ENCODE data around the gene MT4.

MT4 gene

DNA sequence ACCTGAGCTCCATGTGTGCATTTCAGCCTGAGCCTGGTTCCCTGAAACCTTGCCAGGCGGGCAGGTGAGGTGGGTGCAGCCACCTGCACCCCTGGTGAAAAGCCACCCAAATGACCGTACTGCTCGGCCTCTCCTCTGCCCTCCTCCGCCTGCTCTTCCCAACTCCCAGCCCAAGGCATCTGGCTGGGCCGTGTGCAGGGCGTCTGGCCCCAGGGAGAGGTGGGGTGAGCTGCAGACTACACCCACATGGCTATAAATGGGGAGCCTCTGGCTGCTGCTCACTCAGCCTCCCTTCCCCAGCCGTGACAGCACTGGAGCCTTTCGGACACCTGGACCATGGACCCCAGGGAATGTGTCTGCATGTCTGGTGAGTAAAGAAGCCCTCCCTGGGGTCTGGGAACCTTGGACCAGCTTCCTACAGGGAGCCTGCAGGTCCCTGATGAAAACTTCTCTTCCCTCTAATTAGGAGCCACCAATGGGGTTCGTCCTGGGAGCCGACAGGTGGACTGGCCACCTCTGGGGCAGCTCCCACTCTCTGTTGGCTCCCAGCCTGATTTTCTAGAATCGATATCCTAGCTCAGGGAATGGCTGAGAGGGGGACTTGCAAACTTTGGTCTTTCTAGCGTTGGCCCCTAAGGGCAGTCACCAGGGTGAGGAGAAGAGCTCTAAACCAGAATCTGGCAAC is at the start of gene MT4:
Gene MT4, plus strand, starts transcription at position 281 of the 685 bp plus-strand sequence. Its CDS starts 56 bp downstream, at position 337.
- DNase-seq (ENCODE audit: low spot score) (no peak), FAIRE-seq (no peak)

DNA sequence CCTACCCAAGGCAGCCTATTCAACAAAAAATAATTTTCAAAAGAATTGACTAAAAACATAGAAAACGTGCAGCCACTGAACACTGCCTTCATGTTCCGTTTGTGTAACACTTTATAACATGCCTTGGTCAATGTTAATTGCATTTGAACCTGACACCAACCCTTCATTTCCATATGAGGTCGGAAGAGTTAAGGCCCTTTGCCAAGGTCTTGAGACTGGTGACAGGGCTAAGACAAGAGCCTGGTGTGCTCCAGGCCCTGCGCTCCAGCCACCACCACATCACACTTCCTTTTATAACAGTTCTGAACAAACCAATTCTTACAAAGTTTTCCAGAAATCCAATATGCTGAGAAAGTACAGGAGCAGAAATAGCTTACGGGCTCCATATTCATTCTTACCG is 49.2 kb upstream of the MT4 start:
- DNase-seq (ENCODE audit: low spot score): no peak
- FAIRE-seq: no peak

DNA sequence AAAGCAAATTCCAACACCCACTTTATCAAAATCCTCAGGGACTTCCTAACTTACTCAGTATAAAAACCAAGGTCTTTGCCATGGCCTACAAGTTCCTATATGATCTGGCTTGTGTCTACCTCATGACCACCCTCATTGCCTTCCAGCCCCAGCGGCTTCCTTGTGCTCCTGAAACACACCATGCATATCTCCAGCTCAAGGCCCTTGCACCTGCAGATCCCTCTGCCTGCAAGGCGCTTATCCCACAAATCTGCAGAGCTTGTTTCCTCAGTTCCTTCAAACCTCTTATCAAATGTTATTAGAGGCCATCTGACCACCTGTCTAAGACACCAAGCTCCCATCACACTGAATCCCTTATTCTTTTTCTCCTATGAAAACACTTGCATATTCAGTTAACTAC is 47.7 kb upstream of the MT4 start:
- no peak for FAIRE-seq

DNA sequence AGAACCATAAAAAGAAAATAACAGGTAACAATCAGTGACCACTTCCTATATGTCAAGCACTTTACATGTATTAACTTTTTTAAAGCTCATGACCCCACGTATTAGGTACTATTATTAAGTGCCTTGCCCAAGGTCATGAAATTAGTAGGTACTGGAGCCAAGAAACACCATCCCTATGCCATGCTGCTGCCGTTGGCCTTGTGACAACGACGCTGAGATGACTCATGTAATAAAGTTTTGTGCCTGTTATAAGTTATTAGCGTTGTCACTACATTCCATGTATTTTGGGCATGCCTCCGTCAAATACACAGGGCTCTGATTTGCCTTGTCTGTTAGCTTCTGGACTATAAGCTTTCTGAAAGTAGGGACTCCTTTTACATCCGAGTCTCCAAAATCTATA is 46.4 kb upstream of the MT4 start:
- DNase-seq (ENCODE audit: low spot score) (no peak), FAIRE-seq (no peak)

More for the DNA sequence above, 47.7 kb upstream of the MT4 start:
- no peak for DNase-seq (ENCODE audit: low spot score)

DNA sequence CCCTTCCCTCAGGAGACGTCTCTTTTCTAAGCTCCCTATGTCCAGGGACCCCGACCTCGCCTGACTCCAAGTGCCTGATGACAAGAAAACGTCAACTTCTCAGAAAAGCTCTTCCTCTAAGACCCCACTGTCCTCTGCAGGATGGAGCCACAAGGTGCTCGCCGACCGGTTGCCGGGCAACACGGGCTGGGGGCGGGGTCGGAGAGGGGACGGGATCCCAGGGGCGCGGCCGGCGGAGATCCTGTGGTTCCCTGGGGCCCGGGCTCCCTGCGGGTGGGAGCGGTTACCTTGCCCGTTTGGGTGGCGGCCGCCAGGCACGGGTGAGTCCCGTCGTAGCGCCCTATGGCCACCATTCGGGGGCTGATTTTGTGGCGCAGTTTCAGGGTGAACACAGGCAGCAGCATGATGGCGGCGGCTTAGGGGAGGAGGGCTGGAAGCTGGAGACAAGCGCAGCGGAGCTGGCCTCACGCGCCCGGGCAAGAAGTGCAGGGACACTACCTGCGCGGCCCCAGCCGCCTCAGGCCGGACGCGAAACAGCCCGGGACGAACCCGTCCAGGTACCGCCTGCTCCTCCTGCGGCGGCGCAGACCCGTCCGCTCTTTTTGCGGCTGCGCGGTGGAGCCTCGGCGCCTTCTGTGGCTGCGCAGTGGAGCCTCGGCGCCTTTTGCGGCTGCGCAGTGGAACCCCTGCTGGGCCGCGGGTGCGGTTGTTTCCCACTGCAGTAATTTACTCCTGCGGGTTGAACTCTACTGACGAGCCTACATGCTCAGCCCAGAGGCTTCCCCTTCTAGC is 45.2 kb upstream of the MT4 start, which contains the start of gene BBS2:
Gene BBS2, minus strand, starts transcription at position 566 of the 792 bp plus-strand sequence. Its CDS starts 162 bp downstream, at position 404.
- FAIRE-seq (no peak), DNase-seq (ENCODE audit: low spot score) (peak; percentile 93)

DNA sequence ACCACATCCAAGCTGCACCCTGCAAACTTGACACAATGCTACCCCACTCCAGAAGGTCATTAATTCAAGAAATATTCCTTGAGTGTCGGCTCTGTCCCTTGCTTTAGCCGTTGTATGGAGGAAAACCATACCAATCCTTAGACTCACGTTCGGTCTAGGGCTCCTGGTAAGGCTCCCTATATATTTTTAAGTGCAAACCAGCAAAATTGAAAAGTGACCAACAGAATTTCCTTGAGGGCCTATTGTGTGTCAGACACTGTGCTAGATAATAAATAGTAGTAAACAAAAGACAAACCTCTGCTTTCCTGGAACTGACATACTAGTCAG is 44.7 kb upstream of the MT4 start:
- DNase-seq (ENCODE audit: low spot score) (no peak), FAIRE-seq (no peak)

DNA sequence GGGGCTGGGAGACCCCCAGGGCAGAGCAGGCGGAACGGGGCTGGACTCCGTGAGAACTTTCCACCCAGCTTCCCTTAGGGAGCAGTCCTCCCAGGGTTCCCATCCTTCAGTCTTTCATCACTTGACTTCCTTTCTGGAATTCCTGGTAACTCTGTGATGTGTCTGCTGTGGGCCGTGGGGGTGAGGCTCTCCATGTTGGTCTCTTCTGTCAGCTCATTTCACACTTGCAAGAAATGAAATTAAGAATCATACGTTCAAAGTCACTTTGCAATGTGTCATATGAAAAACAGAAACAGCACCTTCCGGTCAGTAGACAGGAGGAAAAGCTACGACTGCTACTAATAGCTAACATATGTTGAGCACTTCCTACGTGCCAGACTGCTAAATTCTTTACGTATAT is 39.6 kb upstream of the MT4 start:
- no peak for DNase-seq (ENCODE audit: low spot score)
- no peak for FAIRE-seq

DNA sequence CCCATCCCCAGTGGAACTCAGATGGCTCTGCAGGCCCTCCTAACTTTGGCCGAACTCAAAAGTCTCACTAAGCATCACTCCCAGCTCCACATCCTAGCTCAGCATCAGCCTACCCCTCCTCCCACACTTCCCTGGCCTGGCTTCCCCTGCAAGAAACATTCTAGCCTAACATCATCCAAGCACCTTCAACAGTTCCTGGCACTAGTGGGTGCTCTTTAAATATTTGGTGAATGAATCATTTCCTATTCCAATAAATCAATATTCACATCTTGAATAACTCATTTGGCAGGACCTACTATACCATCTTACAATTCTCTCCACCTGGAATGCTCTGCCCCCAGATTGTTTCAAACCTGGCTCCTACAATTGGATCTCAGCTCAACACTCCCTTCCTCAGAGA is 34.0 kb upstream of the MT4 start:
- peak; percentile 72 for FAIRE-seq
- DNase-seq (ENCODE audit: low spot score): peak; percentile 44

DNA sequence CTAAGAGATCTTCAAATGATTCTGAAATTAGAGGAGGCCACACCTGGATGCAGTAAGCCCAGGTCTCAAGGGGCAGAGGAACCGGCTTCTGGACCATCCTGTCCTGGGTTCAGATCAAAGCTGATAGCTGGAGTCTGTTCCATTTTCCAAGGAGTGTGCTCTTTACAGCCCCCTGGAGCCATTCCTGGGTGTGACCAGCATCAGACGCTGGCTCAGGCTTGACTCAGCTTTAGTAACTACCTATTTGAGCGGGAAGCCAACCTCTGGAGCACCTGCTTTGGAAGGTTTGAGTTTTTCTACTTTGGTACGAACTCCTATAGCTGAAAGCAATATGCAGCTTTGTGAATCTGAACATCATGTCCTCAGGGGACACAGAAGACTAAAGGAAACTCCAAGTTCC is 32.2 kb upstream of the MT4 start:
- FAIRE-seq: no peak
- no peak for DNase-seq (ENCODE audit: low spot score)

DNA sequence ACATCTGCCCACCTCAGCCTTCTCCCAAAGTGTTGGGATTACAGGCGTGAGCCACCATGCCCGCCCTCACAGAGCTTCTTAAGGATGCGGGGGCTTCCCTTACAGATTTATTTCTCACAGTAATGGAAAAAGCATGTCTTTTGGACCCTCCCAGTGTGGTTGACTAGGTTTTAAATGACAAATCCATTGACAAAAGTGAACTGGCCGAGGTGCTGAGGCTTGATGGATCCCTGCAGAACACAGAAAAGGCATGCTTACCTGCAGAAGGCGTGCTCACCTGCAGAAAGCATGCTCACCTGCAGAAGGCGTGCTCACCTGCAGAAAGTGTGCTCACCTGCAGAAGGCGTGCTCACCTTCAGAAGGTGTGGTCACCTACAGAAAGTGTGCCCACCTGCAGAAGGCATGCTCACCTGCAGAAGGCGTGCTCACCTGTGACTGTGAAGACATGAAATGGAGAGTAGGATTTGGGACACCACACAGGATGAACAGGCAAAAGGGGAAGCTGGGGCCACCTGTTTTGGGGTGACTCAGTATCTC is 30.0 kb upstream of the MT4 start:
- DNase-seq (ENCODE audit: low spot score) (no peak), FAIRE-seq (no peak)

DNA sequence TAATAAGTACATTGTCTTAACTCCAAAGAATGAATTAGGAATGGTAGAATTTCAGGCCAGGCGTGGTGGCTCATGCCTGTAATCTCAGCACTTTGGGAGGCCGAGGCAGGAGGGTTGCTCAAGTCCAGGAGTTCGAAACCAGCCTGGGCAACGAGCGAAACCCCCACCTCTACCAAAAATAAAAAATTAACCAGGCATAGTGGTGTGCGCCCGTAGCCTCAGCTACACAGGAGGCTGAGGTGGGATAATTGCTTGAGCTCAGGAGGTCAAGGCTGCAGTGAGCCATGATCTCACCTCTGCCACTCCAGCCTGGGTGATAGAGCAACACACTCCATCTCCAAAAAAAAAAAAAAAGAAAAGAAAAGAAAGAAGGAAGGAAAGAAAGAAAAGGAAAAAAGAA is 26.5 kb upstream of the MT4 start:
- DNase-seq (ENCODE audit: low spot score) (no peak), FAIRE-seq (no peak)

DNA sequence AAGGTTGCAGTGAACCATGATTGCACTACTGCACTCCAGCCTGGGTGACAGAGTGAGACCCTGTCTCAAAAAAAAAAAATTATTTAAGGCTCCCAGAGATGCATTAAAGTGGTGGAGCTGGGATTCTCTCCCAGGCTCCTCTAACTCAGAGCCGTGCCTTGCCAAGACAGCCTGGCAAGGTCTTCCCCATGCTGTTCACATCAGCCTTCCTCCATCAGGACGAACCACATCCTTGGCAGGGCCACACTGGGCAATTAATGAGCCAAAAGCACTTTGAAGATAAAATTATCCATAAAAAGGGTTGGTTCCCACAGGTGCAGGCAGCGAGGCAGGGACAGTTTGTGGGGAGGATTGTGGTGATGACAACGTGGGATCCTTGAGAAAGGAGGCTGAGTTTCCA is 25.2 kb upstream of the MT4 start:
- FAIRE-seq: no peak
- no peak for DNase-seq (ENCODE audit: low spot score)

DNA sequence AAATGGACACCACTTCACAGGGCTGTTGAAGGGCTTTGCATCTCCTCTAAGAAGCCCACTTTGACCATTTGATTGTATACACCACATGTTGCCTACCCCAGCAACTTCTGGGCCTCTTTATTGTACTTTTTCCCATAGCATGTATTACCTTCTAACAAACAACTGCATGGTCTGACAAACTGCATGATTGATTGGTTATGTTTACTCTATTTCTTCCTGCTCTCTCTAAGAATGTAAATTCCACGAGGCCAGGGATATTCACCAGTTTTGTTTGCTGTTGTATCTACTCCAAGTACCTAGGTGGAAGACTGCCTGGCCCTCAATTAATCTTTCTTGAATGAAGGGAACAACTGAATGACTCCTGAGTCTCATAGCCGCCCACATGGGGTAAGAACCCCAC is 22.8 kb upstream of the MT4 start:
- DNase-seq (ENCODE audit: low spot score) (no peak), FAIRE-seq (no peak)

DNA sequence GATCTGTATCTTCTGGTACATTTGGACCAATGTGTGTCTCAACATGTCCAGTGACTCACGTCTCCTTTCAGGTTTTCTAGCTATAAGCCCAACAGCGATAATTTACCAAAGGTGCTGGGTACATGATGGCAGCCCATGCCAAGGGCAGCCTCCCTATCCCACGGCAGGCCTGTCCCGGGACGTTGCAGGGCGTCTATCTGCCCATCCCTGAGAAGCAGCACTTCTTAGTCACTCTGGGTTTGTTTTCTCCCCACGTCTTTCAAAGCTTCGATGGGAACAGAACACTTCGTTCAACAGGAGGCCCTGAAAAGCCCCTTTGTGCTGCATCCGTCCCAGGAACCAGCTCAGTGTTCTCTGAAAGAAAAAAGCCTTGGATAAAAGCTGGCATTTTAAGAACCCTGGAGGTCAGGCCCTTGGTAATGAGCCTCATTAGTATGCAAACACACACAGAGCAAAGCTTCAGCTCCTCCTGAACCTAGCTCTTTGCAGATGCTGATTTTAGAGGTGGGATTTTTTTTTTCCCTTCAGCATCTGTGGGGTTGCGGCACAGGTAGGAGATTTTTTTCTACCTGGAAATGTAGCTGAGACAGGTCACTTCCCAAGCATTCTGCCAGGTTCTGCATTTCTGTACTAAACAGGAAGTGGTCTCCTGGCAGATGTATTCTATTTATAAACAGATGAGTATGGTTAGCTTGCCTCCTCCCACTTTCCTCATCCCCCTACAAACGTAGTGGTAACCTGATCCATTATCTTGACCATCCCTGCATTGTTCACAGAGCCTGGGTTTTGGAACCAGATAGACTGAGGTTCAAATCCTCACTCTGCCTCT is 17.5 kb upstream of the MT4 start:
- FAIRE-seq: peak; percentile 79
- DNase-seq (ENCODE audit: low spot score): peak; percentile 83

DNA sequence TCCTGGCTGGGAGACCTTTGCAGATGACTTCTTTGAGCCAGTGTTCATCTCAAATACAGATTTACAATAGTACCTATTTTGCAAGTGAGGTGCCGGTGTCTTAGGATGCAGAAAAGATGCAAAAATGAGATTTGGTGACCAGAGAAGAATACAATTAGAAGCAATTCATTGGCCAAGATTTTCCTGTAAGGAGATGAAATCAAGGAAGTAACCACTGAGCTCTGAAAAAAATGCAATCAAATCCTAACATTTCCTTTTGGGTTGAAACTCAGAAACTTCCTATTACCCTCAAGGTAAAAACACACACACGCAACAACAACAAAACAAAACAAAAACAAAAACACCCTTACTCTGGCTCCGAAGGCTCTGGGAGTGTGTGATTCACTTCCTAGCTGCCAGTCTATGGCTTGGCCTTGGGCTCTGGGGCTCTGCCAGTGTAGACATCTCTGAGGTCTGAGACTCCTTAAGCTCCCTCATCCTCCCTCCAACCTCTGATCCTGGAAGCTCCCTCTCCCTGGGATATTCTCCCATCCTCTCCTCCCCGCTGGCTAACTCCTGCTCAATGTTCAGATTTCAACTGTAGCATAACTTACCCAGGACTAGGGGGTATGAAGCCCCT is 16.8 kb upstream of the MT4 start:
- DNase-seq (ENCODE audit: low spot score) (no peak), FAIRE-seq (no peak)

DNA sequence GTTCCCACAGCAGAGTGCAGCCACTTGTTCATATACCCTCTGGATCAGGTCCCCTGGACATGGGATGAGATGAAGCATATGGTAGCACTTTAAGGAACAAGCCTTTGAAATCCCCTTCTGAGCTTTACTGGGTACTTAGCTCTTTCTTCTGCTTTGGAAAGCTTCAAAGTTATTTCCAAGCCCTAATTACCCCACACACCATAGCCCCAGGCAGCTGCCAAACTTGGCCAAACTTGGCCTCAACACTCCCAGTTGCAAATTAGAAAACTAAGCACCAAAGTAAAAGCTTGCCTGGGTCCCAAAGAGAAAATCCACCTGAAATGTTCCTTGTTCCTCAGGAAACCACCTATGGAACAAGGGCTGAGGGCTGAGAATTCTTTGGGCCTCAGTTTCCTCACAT is 15.7 kb upstream of the MT4 start:
- no peak for FAIRE-seq
- DNase-seq (ENCODE audit: low spot score): no peak

DNA sequence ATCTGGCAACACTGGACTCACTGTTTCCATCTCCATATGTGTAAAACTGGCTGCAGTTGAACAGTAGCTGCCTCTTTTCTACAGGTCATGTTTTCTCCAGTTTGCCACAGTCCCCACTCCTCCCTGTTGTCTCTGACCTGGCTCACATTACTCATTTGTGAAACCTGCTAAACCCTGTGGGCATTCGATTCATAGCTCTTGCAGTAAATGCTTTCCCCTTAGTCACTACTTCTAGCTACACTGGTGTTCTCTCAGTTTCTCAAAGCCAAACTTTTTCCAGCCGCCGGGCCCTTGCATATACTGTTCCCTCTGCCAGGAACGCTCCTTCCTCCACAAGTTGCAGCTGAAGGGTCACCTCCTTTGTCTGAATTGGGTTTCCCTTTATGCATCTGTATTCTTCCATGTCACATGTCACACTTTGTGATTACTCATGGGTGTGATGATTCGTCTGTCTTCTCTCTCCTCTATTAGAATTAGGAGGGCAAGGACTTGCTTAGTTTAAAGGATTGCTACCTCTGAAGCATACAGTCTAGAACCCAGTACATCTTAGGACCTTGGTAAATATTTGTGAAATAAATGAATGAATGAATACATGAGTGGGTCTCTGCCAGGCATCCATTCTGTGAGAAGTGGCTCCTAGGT is 15.0 kb upstream of the MT4 start:
- DNase-seq (ENCODE audit: low spot score) (no peak), FAIRE-seq (no peak)

DNA sequence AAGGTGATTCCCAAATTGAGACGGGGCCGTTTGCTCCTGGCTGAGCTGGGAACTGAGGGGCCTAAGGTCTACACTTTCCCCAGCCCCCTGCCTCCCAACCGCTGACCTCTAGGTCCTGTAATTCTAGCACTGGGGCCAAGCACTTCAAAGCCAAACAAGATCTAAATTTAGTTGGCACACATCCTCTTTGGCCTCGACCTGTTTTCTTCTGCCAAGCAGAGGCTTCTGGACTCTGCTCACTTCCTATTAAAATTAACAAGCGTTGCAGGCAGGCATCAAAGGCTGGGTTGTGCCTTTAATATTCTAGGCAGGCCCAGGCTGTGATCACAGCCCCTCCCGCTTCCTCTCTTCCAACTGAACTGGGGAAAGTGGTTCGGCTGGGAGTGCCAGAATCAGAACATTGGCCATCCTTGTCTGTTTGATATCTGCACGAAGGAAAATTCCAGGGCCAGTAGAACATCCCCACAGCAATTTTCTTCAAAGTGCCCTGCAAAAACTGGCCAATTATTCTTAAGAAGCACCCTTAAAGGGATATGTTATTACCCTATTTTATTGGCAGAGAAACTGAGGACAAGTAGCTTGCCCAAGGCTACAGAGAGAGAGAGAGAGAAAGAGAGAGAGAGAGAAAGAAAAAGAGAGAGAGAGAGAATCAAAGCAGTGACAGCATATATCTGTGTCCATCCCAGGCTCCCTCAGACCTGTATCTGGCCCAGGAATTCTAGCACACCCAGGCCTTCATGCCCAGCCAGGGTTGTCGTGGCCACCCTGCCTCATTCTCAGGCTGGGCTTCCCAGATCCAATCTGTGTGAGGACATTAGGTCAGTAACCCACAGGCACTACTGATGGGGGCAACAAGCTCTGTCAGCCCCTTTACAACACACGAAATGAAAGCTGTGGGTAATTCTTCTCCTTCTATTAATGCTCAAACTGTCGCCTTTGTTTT is 12.8 kb upstream of the MT4 start:
- DNase-seq (ENCODE audit: low spot score): no peak
- no peak for FAIRE-seq

DNA sequence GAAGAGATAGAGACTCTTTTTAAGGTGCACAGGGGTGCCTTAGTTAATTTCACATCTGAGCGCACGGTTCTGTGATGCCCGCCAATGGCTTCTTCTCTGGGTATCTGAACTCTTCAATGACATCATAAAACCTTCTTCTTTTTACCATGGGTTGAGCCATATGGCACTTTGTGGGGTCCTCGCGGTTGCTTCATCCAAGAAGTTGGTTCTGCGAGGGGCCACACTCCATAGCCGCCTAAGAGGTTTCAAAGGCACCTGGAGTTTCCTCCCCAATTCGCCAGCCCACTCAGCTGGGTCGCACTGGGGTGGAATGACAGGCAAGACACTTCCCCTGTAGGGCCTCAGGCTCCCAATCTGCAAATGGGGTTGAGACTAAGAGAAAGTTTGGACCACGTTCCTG is 10.4 kb upstream of the MT4 start:
- no peak for DNase-seq (ENCODE audit: low spot score)
- FAIRE-seq: no peak
